ENCODE results near the gene ADIRF. TPM values are rescaled to one million over a fixed set of nuclear protein-coding genes. Genes with fewer than 3 reads are reported as not detected.

Gene ADIRF
- total RNA-seq, 1 donor from 2014 or later = not detected

GRCh38 chr10:86964847-86965190, 3.5 kb upstream of the ADIRF start:
- no peak overlapping the region for H3K4me3 Mint-ChIP-seq (ENCODE audit: unreplicated experiment)
- H3K27ac Mint-ChIP-seq (ENCODE audit: unreplicated experiment) = peak overlapping the region; percentile 2

GRCh38 chr10:86965986-86966654, 2.2 kb upstream of the ADIRF start:
- DNase-seq (ENCODE audit: low spot score) = no peak
- Mint-ChIP-seq H3K27ac (ENCODE audit: unreplicated experiment) (peak overlapping the region; percentile 71), H3K9me3 (ENCODE audit: unreplicated experiment) (no peaks in the 10 kb centered on the region), H3K27me3 (ENCODE audit: unreplicated experiment) (peaks cover 7% of the 10 kb centered on the region), H3K4me3 (ENCODE audit: unreplicated experiment) (no peak overlapping the region), H3K4me1 (ENCODE audit: unreplicated experiment) (peaks cover 40% of the 10 kb centered on the region), H3K36me3 (ENCODE audit: low read depth, unreplicated experiment) (peaks cover 4% of the 10 kb centered on the region)
- no peak for TF ChIP-seq CTCF (IDR thresholded peaks at IDR 0.05; ENCODE audit: unreplicated experiment)

More at GRCh38 chr10:86964847-86965190, 3.5 kb upstream of the ADIRF start:
- TF ChIP-seq CTCF (IDR thresholded peaks at IDR 0.05; ENCODE audit: unreplicated experiment) = no peak
- no peak for DNase-seq (ENCODE audit: low spot score)
- peaks cover 4% of the 10 kb centered on the region for H3K36me3 Mint-ChIP-seq (ENCODE audit: low read depth, unreplicated experiment)
- H3K4me1 Mint-ChIP-seq (ENCODE audit: unreplicated experiment) = peaks cover 35% of the 10 kb centered on the region
- no peaks in the 10 kb centered on the region for H3K9me3 Mint-ChIP-seq (ENCODE audit: unreplicated experiment)
- peaks cover 7% of the 10 kb centered on the region for H3K27me3 Mint-ChIP-seq (ENCODE audit: unreplicated experiment)

GRCh38 chr10:86967481-86967941, 771 bp upstream of the ADIRF start:
- peaks cover 9% of the 10 kb centered on the region for H3K27me3 Mint-ChIP-seq (ENCODE audit: unreplicated experiment)
- DNase-seq (ENCODE audit: low spot score) = no peak
- peaks cover 44% of the 10 kb centered on the region for H3K4me1 Mint-ChIP-seq (ENCODE audit: unreplicated experiment)
- H3K4me3 Mint-ChIP-seq (ENCODE audit: unreplicated experiment) = no peak overlapping the region
- H3K27ac Mint-ChIP-seq (ENCODE audit: unreplicated experiment) = peak overlapping the region; percentile 5
- H3K36me3 Mint-ChIP-seq (ENCODE audit: low read depth, unreplicated experiment) = peaks cover 4% of the 10 kb centered on the region
- no peak for TF ChIP-seq CTCF (IDR thresholded peaks at IDR 0.05; ENCODE audit: unreplicated experiment)
- no peaks in the 10 kb centered on the region for H3K9me3 Mint-ChIP-seq (ENCODE audit: unreplicated experiment)

- H3K27me3 Mint-ChIP-seq (ENCODE audit: unreplicated experiment) = peaks cover 9% of the 10 kb centered on the region
- no peak for DNase-seq (ENCODE audit: low spot score)
- H3K4me3 Mint-ChIP-seq (ENCODE audit: unreplicated experiment) = no peak overlapping the region
- H3K36me3 Mint-ChIP-seq (ENCODE audit: low read depth, unreplicated experiment) = peaks cover 4% of the 10 kb centered on the region
- H3K9me3 Mint-ChIP-seq (ENCODE audit: unreplicated experiment) = no peaks in the 10 kb centered on the region
- H3K27ac Mint-ChIP-seq (ENCODE audit: unreplicated experiment) = no peak overlapping the region
- peaks cover 44% of the 10 kb centered on the region for H3K4me1 Mint-ChIP-seq (ENCODE audit: unreplicated experiment)
- TF ChIP-seq CTCF (IDR thresholded peaks at IDR 0.05; ENCODE audit: unreplicated experiment) = no peak
Observed at GRCh38 chr10:86968994-86969355, 693 bp downstream of the ADIRF start.

GRCh38 chr10:86969421-86970041, 1.2 kb downstream of the ADIRF start:
- Mint-ChIP-seq H3K4me3 (ENCODE audit: unreplicated experiment) (no peak overlapping the region), H3K27ac (ENCODE audit: unreplicated experiment) (no peak overlapping the region), H3K36me3 (ENCODE audit: low read depth, unreplicated experiment) (peaks cover 4% of the 10 kb centered on the region), H3K9me3 (ENCODE audit: unreplicated experiment) (no peaks in the 10 kb centered on the region), H3K27me3 (ENCODE audit: unreplicated experiment) (peaks cover 9% of the 10 kb centered on the region), H3K4me1 (ENCODE audit: unreplicated experiment) (peaks cover 44% of the 10 kb centered on the region)
- no peak for DNase-seq (ENCODE audit: low spot score)
- no peak for TF ChIP-seq CTCF (IDR thresholded peaks at IDR 0.05; ENCODE audit: unreplicated experiment)
